ENCODE measurements around the gene MFSD12. TPM values are rescaled to one million over a fixed set of nuclear protein-coding genes. Genes with fewer than 3 reads are reported as not detected.
A peak's percentile ranks its signal among the peaks of the same experiment; 100 is the strongest.

The MFSD12 gene
- total and polyA plus RNA-seq, 2 donors (not counting 3 experiments of a cell fraction or from before 2014, with no cell fraction given): 51.7 to 78.9 TPM

DNA sequence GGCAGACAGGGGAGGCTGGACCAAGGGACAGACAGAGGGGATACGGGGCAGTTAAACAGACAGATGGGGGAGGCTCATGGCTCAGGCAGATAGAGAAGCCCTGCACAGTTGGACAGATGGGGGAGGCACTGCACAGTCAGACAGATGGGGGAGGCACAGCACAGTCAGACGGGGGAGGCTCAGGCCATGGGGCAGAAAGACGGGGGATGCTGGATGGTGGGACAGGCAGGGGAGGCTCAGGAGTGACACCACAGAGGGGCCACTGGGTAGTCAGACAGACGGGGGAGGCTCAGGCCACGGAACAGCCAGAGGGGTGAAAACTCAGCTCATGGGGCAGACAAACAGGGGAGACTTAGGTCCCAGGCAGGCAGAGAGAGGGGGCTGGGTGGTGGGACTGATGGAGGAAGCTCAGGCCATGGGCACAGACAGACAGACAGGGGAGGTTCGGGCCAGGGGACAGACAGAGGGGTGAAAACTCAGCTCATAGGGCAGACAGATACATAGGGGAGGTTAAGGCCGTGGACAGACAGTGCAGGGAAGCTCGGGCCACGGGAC is 886 bp downstream of the MFSD12 start:
- H3K4me2 ChIP-seq (ENCODE audit: insufficient read depth, low read length): peak overlapping the region; percentile 69
- H2AFZ ChIP-seq (ENCODE audit: low read depth, low read length): no peak overlapping the region
- H3K27ac ChIP-seq (ENCODE audit: insufficient read depth, low read depth, low read length): peak overlapping the region; percentile 21
- POLR2A ChIA-PET: interaction anchor here (1.5 kb wide), 1 partner anchor 17 kb away, joined by 6 read pairs; no protein-coding TSS in a partner anchor
- no peaks in the 10 kb centered on the region for H3K9me1 ChIP-seq (replicated peaks; ENCODE audit: control insufficient read depth, extremely low read depth, insufficient read depth, low read length)
- dilution Hi-C loops (cut with MboI; ENCODE audit: extremely low pct_ligation_motif_present, low sequenced_read_pairs) (no loop called here), intact Hi-C loops (cut with micrococcal nuclease) (no loop called here)
- no peaks in the 10 kb centered on the region for H3K27me3 ChIP-seq (ENCODE audit: control insufficient read depth in 2 of 2, insufficient read depth in 2 of 2, low read length in 2 of 2)
- BruUV-seq (replicated peaks): no TSS peak
- no peaks in the 10 kb centered on the region for H4K20me1 ChIP-seq (replicated peaks; ENCODE audit: control insufficient read depth, extremely low read depth, insufficient read depth, low read length)
- DNase-seq (ENCODE audit: low read depth, low spot score) (no peak), FAIRE-seq (no peak)
- H3K4me1 ChIP-seq (ENCODE audit: control insufficient read depth, extremely low read depth, insufficient read depth, low read length): peaks cover 25% of the 10 kb centered on the region
- H3K36me3 ChIP-seq (ENCODE audit: control insufficient read depth in 2 of 2, extremely low read depth in 1 of 2, insufficient read depth in 2 of 2, low read length in 2 of 2): no peaks in the 10 kb centered on the region
- CTCF ChIA-PET: interaction anchor here (0.5 to 6.4 kb wide), 7 partner anchors 8 to 51 kb away, joined by 3 to 34 read pairs (median 7); partner anchors contain the start of gene GIPC3
- H3K9ac ChIP-seq (replicated peaks; ENCODE audit: extremely low read depth, insufficient read depth, low read length): peak overlapping the region; percentile 39
- peak overlapping the region; percentile 49 to 63 (median 58) for H3K4me3 ChIP-seq (replicated peaks in 1 of 3; ENCODE audit: insufficient read depth in 1 of 3, low read depth in 1 of 3, low read length in 3 of 3)
- peaks cover 40% of the 10 kb centered on the region for H3K79me2 ChIP-seq (ENCODE audit: control insufficient read depth, insufficient read depth, low read length)
- H3K9me3 ChIP-seq (replicated peaks; ENCODE audit: control insufficient read depth, insufficient read depth, low read length): no peaks in the 10 kb centered on the region
- TF ChIP-seq POLR2A (IDR thresholded peaks at IDR 0.05; ENCODE audit: low read depth, low read length) (no peak), FOS (IDR thresholded peaks at IDR 0.05; ENCODE audit: borderline replicate concordance, insufficient read depth, low read length) (no peak), EZH2 (IDR thresholded peaks at IDR 0.05; ENCODE audit: borderline replicate concordance, low read depth, low read length, severe bottlenecking) (no peak), POLR2AphosphoS5 (IDR thresholded peaks at IDR 0.05; ENCODE audit: insufficient read depth, low read depth, low read length) (no peak), MYC (IDR thresholded peaks at IDR 0.05; ENCODE audit: low read depth, low read length) (no peak), MAX (IDR thresholded peaks at IDR 0.05; ENCODE audit: insufficient read depth, insufficient read length) (no peak)

Data from endothelial cell of umbilical vein (primary cell).